HL-60 (cell line): Measurements from ENCODE around the gene ARHGEF6.

Experiments used
- DNase-seq, 2 experiments: peaks; one replicate each; pipeline ENCODE4 v3.0.0-alpha.2; 2010 to 2020; ENCODE audit warnings: low read depth in 1 of 2, low spot score in 1 of 2
- H3K27ac ChIP-seq: fragments of 250-450 bp; sonication (Bioruptor Pico); replicated peaks from 2 replicates; pipeline ENCODE4 v1.5.1; 2020; ENCODE audit warnings: mild to moderate bottlenecking, moderate library complexity
- H3K27me3 ChIP-seq: fragments of 250-450 bp; sonication (Bioruptor Pico); 2 replicates; pipeline ENCODE4 v1.5.1; 2021; ENCODE audit warnings: mild to moderate bottlenecking, moderate library complexity; ENCODE audit not compliant: insufficient read depth, poor library complexity, severe bottlenecking
- H3K4me3 ChIP-seq: replicated peaks from 2 replicates; pipeline ENCODE4 v1.5.1; 2011; ENCODE audit warnings: mild to moderate bottlenecking, control low read depth, low read length; ENCODE audit not compliant: insufficient read depth
- GABPA ChIP-seq: IDR thresholded peaks from 2 replicates; pipeline ENCODE4 v1.6.1; 2012; ENCODE audit warnings: low read depth
- POLR2AphosphoS5 ChIP-seq: IDR thresholded peaks from 2 replicates; pipeline ENCODE4 v1.6.1; 2012; ENCODE audit warnings: low read depth
- SPI1 ChIP-seq: IDR thresholded peaks from 2 replicates; pipeline ENCODE4 v1.6.1; 2012; ENCODE audit warnings: low read depth, mild to moderate bottlenecking, borderline replicate concordance
- TF ChIP-seq, protein P1 (sequence below): IDR thresholded peaks from 2 replicates; pipeline ENCODE4 v1.6.1; 2012; ENCODE audit warnings: low read depth; ENCODE audit not compliant: insufficient replicate concordance
- TF ChIP-seq, protein P2 (sequence below): IDR thresholded peaks from one replicate; pipeline ENCODE4 v1.5.1; 2011; ENCODE audit warnings: low read length, control low read depth, inconsistent platforms; ENCODE audit not compliant: insufficient read depth

Gene ARHGEF6

DNA sequence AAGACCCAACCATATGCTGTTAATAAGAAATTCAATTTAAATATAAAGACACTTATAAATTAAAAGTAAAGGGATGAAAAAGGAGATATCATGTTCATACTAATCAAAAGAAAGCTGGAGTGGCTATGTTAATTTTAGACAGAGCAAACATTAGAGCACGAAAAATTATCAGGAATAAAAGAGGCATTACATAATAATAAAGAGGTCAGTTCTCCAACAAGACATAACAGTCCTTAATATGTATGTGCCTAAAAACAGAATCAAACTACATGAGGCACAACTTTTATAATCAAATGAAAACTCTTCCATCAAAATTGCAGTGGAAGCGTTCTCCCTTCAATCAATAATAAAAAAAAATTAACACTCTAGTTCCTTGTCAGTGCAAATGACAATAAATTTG, 62.6 kb downstream of the ARHGEF6 start:
- Histone ChIP-seq H3K27ac (no peak overlapping the region), H3K4me3 (no peak overlapping the region), H3K27me3 (no peaks in the 10 kb centered on the region)
- DNase-seq: no peak
- TF ChIP-seq POLR2AphosphoS5 (no peak), GABPA (no peak), SPI1 (no peak)
- TF ChIP-seq, protein P1, sequence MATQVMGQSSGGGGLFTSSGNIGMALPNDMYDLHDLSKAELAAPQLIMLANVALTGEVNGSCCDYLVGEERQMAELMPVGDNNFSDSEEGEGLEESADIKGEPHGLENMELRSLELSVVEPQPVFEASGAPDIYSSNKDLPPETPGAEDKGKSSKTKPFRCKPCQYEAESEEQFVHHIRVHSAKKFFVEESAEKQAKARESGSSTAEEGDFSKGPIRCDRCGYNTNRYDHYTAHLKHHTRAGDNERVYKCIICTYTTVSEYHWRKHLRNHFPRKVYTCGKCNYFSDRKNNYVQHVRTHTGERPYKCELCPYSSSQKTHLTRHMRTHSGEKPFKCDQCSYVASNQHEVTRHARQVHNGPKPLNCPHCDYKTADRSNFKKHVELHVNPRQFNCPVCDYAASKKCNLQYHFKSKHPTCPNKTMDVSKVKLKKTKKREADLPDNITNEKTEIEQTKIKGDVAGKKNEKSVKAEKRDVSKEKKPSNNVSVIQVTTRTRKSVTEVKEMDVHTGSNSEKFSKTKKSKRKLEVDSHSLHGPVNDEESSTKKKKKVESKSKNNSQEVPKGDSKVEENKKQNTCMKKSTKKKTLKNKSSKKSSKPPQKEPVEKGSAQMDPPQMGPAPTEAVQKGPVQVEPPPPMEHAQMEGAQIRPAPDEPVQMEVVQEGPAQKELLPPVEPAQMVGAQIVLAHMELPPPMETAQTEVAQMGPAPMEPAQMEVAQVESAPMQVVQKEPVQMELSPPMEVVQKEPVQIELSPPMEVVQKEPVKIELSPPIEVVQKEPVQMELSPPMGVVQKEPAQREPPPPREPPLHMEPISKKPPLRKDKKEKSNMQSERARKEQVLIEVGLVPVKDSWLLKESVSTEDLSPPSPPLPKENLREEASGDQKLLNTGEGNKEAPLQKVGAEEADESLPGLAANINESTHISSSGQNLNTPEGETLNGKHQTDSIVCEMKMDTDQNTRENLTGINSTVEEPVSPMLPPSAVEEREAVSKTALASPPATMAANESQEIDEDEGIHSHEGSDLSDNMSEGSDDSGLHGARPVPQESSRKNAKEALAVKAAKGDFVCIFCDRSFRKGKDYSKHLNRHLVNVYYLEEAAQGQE: no peak
- TF ChIP-seq, protein P2, sequence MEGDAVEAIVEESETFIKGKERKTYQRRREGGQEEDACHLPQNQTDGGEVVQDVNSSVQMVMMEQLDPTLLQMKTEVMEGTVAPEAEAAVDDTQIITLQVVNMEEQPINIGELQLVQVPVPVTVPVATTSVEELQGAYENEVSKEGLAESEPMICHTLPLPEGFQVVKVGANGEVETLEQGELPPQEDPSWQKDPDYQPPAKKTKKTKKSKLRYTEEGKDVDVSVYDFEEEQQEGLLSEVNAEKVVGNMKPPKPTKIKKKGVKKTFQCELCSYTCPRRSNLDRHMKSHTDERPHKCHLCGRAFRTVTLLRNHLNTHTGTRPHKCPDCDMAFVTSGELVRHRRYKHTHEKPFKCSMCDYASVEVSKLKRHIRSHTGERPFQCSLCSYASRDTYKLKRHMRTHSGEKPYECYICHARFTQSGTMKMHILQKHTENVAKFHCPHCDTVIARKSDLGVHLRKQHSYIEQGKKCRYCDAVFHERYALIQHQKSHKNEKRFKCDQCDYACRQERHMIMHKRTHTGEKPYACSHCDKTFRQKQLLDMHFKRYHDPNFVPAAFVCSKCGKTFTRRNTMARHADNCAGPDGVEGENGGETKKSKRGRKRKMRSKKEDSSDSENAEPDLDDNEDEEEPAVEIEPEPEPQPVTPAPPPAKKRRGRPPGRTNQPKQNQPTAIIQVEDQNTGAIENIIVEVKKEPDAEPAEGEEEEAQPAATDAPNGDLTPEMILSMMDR: no peak

DNA sequence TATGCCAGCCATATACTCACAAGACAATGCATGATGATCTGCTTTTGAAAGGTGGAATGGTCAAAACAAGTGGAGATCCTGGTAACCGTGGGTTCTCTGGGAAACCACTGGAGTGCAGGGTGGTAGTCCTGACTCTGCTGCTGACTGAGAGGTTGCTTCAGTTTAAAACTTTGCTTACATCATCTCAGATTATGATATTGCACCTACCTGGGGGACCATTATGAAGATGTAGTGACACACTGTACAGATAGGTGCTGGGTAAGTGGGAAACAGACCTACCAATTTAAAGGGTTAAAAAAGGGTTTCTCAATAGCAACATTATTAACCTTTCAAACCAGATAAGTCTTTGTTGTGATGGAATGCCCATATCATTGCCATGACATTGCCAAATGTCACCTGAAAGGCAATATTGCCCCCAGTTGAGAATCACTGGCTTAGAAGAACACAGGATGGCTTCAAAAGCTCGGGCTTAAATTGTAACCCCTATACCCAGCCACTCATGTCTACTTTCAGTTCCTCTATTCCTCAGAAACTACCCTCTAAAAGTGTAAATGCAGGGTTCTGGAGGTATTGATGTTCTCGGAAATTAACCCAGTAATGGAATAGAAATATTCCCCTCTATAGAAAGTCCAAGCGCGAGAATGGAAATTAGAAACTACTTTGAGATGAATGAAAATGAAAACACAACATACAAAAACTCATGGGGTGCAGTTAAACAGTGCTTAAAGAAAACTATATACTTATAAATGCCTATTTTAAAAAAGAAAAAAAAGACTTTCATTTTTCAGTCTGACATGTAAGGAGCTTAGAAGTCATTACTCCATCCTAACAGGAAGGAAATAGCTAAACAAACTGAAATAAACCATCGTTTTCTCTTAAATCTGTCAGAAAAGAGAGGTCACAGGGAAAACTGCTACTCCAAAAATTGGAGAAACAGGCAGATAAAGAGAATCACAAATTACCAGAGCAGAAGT, 65.8 kb downstream of the ARHGEF6 start:
- H3K27me3 ChIP-seq: no peaks in the 10 kb centered on the region
- TF ChIP-seq, protein P1: no peak
- TF ChIP-seq SPI1: no peak
- no peak for TF ChIP-seq GABPA
- no peak for TF ChIP-seq POLR2AphosphoS5
- TF ChIP-seq, protein P2: no peak
- no peak overlapping the region for H3K27ac ChIP-seq
- no peak overlapping the region for H3K4me3 ChIP-seq
- DNase-seq: no peak

DNA sequence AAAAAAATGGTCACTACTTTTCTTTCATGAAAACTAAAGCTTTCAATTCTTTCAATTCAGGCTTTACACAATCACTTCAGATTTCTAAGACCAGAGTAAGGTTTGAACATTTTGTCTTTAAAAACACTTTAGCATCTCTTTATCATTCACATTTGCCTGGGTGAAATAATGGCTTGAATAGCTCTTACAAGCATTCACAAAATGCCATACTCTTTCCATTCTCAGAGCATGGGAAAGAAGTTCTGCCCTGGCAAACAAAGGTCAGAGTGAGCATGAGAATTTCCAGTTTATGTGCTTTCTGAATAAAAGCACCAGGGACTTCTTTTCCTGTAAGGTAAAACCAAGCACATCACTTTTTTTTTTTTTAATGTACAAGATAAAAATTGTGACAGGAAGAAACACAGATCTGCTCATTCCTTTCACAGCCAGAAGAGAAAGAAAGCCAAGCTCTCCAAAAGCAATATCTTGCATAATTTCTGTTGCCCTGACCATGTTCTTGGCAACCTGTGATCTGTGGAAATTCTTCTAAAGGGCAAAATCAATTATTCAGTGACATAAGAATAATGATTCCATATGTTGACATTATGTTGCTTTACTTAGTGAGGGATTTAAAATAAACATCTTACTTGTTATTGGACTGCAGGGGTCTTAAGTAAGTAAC, 68.0 kb downstream of the ARHGEF6 start:
- no peak for DNase-seq
- no peak overlapping the region for H3K27ac ChIP-seq
- no peak overlapping the region for H3K4me3 ChIP-seq
- H3K27me3 ChIP-seq: no peaks in the 10 kb centered on the region
- TF ChIP-seq POLR2AphosphoS5 (no peak), GABPA (no peak), SPI1 (no peak)
- TF ChIP-seq, protein P1: no peak
- TF ChIP-seq, protein P2: no peak
